NCI-H146 treated with DMSO at 0.1 percent for 48 hours (cell line): ENCODE measurements around the gene APH1B.
A peak's percentile ranks its signal among the peaks of the same experiment; 100 is the strongest.

Experiments used
- DNase-seq: peaks from one replicate; lab custom pipeline; 2025; ENCODE audit not compliant: unreplicated experiment; lab: John Stamatoyannopoulos, UW

The APH1B gene

GRCh38 chr15:63252292-63252691, 25.1 kb upstream of the APH1B start:
- no peak for DNase-seq

GRCh38 chr15:63254991-63255390, 22.4 kb upstream of the APH1B start:
- DNase-seq, result no peak

- no peak for DNase-seq
Measured at GRCh38 chr15:63255489-63255990, 21.9 kb upstream of the APH1B start.

- no peak for DNase-seq
Measured at GRCh38 chr15:63256433-63257274, 20.8 kb upstream of the APH1B start.

GRCh38 chr15:63258658-63259057, 18.7 kb upstream of the APH1B start:
- DNase-seq, result no peak

- no peak for DNase-seq
Measured at GRCh38 chr15:63260791-63261190, 16.6 kb upstream of the APH1B start.

- DNase-seq, result no peak
Measured at GRCh38 chr15:63261311-63261710, 16.1 kb upstream of the APH1B start.

- no peak for DNase-seq
Measured at GRCh38 chr15:63263519-63263918, 13.9 kb upstream of the APH1B start.

GRCh38 chr15:63264688-63265293, 12.6 kb upstream of the APH1B start:
- DNase-seq, result no peak

- DNase-seq, result no peak
Measured at GRCh38 chr15:63274427-63274826, 3.0 kb upstream of the APH1B start.

- DNase-seq, result no peak
Measured at GRCh38 chr15:63276342-63277037, 915 bp upstream of the APH1B start.

GRCh38 chr15:63277893-63278456, 570 bp downstream of the APH1B start:
- DNase-seq, result peak; percentile 26

GRCh38 chr15:63283126-63283525, 5.7 kb downstream of the APH1B start:
- DNase-seq, result no peak

- DNase-seq, result no peak
Measured at GRCh38 chr15:63284335-63284734, 6.9 kb downstream of the APH1B start.

- DNase-seq, result no peak
Measured at GRCh38 chr15:63287109-63287508, 9.7 kb downstream of the APH1B start.

- DNase-seq, result no peak
Measured at GRCh38 chr15:63288342-63288741, 10.9 kb downstream of the APH1B start.

- peak; percentile 6 for DNase-seq
Measured at GRCh38 chr15:63288778-63289378, 11.5 kb downstream of the APH1B start.

GRCh38 chr15:63291507-63291906, 14.1 kb downstream of the APH1B start:
- no peak for DNase-seq

- no peak for DNase-seq
Measured at GRCh38 chr15:63292241-63292640, 14.8 kb downstream of the APH1B start.

- no peak for DNase-seq
Measured at GRCh38 chr15:63292771-63293170, 15.4 kb downstream of the APH1B start.

GRCh38 chr15:63294359-63294758, 17.0 kb downstream of the APH1B start:
- DNase-seq, result no peak
